Heart left ventricle (tissue), 16 donors: ENCODE data around the gene PSEN1. TPM values are rescaled to one million over a fixed set of nuclear protein-coding genes. Genes with fewer than 3 reads are reported as not detected.

Experiments
- ATAC-seq, 4 donors: fragments of 200-7000 bp; cut with Tn5 transposase; one replicate each; pipeline ENCODE4 v1.9.1; 2020 to 2022; ENCODE audit warnings: moderate library complexity in 4 of 4, mild to moderate bottlenecking in 3 of 4, moderate number of reproducible peaks in 1 of 4
- DNase-seq, 5 donors: peaks; one replicate each; pipeline ENCODE4 v3.0.0-alpha.2; 2020
- H3K27ac ChIP-seq, 12 donors: fragments of 200-600 bp; sonication (generic) in 4 of 12; one replicate each; pipeline versions ENCODE4 v1.5.0 to v1.8.0; 2016 to 2022; ENCODE audit warnings: mild to moderate bottlenecking in 2 of 12
- H3K27me3 ChIP-seq, 9 donors: fragments of 200-600 bp; sonication (generic) in 2 of 9; one replicate each; pipeline versions ENCODE4 v1.5.1 to v1.8.0; 2016 to 2022; ENCODE audit warnings: mild to moderate bottlenecking in 3 of 9
- H3K36me3 ChIP-seq, 9 donors: fragments of 200-600 bp; sonication (generic) in 2 of 9; one replicate each; pipeline versions ENCODE4 v1.5.0 to v1.8.0; 2018 to 2022; ENCODE audit warnings: mild to moderate bottlenecking in 2 of 9
- H3K4me1 ChIP-seq, 12 donors: fragments of 200-600 bp; sonication (generic) in 4 of 12; one replicate each; pipeline versions ENCODE4 v1.5.0 to v1.8.0; 2016 to 2022; ENCODE audit warnings: mild to moderate bottlenecking in 3 of 12
- H3K4me3 ChIP-seq, 12 donors: fragments of 200-600 bp; sonication (generic) in 4 of 12; one replicate each; pipeline versions ENCODE4 v1.5.0 to v1.8.0; 2017 to 2022; ENCODE audit warnings: mild to moderate bottlenecking in 9 of 12, moderate library complexity in 4 of 12
- H3K9me3 ChIP-seq, 12 donors: fragments of 200-600 bp; sonication (generic) in 4 of 12; one replicate each; pipeline versions ENCODE4 v1.5.0 to v1.8.0; 2016 to 2022; ENCODE audit warnings: mild to moderate bottlenecking in 1 of 12
- CTCF ChIP-seq, 12 donors: fragments of 200-600 bp; sonication (generic) in 4 of 12; IDR thresholded peaks; one replicate each; pipeline versions ENCODE4 v1.5.0 to v1.8.0; 2018 to 2022; ENCODE audit warnings: antibody characterized with exemption in 12 of 12, mild to moderate bottlenecking in 5 of 12
- POLR2A ChIP-seq, 2 donors: fragments of 450-650 bp; IDR thresholded peaks; one replicate each; pipeline ENCODE4 v1.6.1; 2017; ENCODE audit warnings: antibody characterized with exemption in 2 of 2, mild to moderate bottlenecking in 2 of 2, moderate library complexity in 2 of 2
- WGBS, 4 donors: extraction: QIAGEN DNeasy Blood & Tissue Kit in 2 of 4; methylation state at CpG; one replicate each; pipeline versions ENCODE4 v1.1.5 to v1.1.7; 2013 to 2018; 5-methylcytosine and 5-hydroxymethylcytosine counted together
- intact Hi-C, 10 donors: fragments of 100-400 bp; cut with DNase I; formaldehyde crosslinking; loops; one replicate each; pipeline versions ENCODE4 v1.11.1 to v1.14.2; 2022
- polyA plus RNA-seq, 2 donors: library from polyadenylated mRNA; stranded (reverse); fragments of 200-250 nt; gene quantifications; one replicate each; pipeline ENCODE4 v1.2.3, GENCODE V29; 2013
- total RNA-seq, 9 donors: library from RNA; depleted of rRNA in 2 of 9; stranded (reverse); fragments of >200 nt in 2 of 9; fragmentation: NEBNext Ultra II Directional in 3 of 9; extraction: Animal tissue kit (Norgen Biotek cat#: 25700) in 3 of 9; gene quantifications; one replicate each; pipeline versions ENCODE4 v1.1.0 to v1.2.4, GENCODE V29; 2016 to 2023
- donor health status: ischemic (EF 13 %, LVEDD 7.1; RV severe dilation, severe dysfunction).
- donor health status: healthy with polysubstance abuse.
- donor health status: DM: no; HTN: yes; CAD: no.
- donor health status: DM: no; HTN: no; CAD: no.
- donor health status: ischemic (EF 25% LVEDD 6.9; RV normal size, moderate dysfunction).
- donor health status: ischemic (EF 25% LVEDD 5.7; RV mildly dilated, moderate dysfunction).
- donor health status: healthy.
- donor health status: DM: yes; HTN: yes; CAD: no.
- donor health status: ischemic (EF 35%, LVEDD 5.7; RV mildly dilated, moderate dysfunction).
- donor health status: nonischemic (EF 11% LVEDD 7.7; RV severe dilation, severe dysfunction).
- donor health status: DM: yes; HTN: yes; CAD: no.
- donor health status: PGD.
- donor health status: ischemic (EF 29% LVEDD 5.4; RV normal size, mild dysfunction).
- donor health status: nonischemic (EF 23%, LVEDD 6.1; RV moderate dilation, normal function).

PSEN1 gene
- total and polyA plus RNA-seq, 11 donors, result 11.6 to 44.1 (median 22.4) TPM

DNA sequence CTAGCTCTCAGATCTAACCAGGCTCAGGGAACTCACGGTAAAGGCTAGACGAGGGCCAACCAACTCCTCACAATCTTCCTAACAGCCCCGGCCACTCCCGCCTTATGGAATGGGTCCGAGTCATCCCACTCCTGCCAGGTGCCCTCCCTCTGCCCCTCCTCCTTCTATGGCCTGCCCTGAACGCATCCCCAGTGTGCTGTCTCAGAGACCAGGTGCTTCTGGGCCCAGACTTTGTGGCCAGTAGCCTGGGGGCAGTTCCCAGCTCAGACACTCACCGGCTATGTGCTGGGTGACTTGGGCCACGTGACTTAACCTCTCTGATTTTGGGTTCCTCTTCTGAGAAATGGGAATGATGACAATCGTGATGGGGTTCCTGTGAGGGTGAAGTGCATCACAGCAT is 123.5 kb downstream of the PSEN1 start:
- DNase-seq, result no peak
- H3K9me3 ChIP-seq, result no peaks in the 10 kb centered on the region
- no peaks in the 10 kb centered on the region for H3K27me3 ChIP-seq
- no peaks in the 10 kb centered on the region for H3K36me3 ChIP-seq
- ATAC-seq, result no peak
- H3K27ac ChIP-seq, result no peak overlapping the region
- intact Hi-C loops, result no loop called here
- no peaks in the 10 kb centered on the region for H3K4me1 ChIP-seq
- no peak for TF ChIP-seq POLR2A (IDR thresholded peaks at IDR 0.05)
- no peak for TF ChIP-seq CTCF (IDR thresholded peaks at IDR 0.05)
- 81 to 86% (median 83%) methylated on average over 7 to 9 of the region's 9 CpGs for WGBS, 4 donors
- no peak overlapping the region for H3K4me3 ChIP-seq

GRCh38 chr14:73260574-73260973 is 124.3 kb downstream of the PSEN1 start:
- no peak for TF ChIP-seq CTCF (IDR thresholded peaks at IDR 0.05)
- TF ChIP-seq POLR2A (IDR thresholded peaks at IDR 0.05), result no peak
- 59 to 77% (median 67%) methylated on average over 6 to 11 of the region's 11 CpGs for WGBS, 4 donors
- Histone ChIP-seq H3K27me3 (no peaks in the 10 kb centered on the region), H3K36me3 (peaks cover 0 to 3% (median 0%) of the 10 kb centered on the region in 9 donors), H3K4me1 (no peaks in the 10 kb centered on the region), H3K9me3 (no peaks in the 10 kb centered on the region), H3K27ac (no peak overlapping the region), H3K4me3 (no peak overlapping the region)
- ATAC-seq (no peak), DNase-seq (peak in 1 of 5 donors; percentile 48)
- intact Hi-C loops, result no loop called here

GRCh38 chr14:73261075-73261474 is 124.8 kb downstream of the PSEN1 start:
- TF ChIP-seq CTCF (IDR thresholded peaks at IDR 0.05) (no peak), POLR2A (IDR thresholded peaks at IDR 0.05) (no peak)
- WGBS, 4 donors, result 73 to 92% (median 77%) methylated on average over 5 to 6 of the region's 6 CpGs
- intact Hi-C loops, result no loop called here
- no peaks in the 10 kb centered on the region for H3K4me1 ChIP-seq
- H3K4me3 ChIP-seq, result no peak overlapping the region
- peaks cover 0 to 7% (median 0%) of the 10 kb centered on the region in 9 donors for H3K36me3 ChIP-seq
- DNase-seq (no peak), ATAC-seq (no peak)
- no peaks in the 10 kb centered on the region for H3K27me3 ChIP-seq
- no peak overlapping the region for H3K27ac ChIP-seq
- no peaks in the 10 kb centered on the region for H3K9me3 ChIP-seq

DNA sequence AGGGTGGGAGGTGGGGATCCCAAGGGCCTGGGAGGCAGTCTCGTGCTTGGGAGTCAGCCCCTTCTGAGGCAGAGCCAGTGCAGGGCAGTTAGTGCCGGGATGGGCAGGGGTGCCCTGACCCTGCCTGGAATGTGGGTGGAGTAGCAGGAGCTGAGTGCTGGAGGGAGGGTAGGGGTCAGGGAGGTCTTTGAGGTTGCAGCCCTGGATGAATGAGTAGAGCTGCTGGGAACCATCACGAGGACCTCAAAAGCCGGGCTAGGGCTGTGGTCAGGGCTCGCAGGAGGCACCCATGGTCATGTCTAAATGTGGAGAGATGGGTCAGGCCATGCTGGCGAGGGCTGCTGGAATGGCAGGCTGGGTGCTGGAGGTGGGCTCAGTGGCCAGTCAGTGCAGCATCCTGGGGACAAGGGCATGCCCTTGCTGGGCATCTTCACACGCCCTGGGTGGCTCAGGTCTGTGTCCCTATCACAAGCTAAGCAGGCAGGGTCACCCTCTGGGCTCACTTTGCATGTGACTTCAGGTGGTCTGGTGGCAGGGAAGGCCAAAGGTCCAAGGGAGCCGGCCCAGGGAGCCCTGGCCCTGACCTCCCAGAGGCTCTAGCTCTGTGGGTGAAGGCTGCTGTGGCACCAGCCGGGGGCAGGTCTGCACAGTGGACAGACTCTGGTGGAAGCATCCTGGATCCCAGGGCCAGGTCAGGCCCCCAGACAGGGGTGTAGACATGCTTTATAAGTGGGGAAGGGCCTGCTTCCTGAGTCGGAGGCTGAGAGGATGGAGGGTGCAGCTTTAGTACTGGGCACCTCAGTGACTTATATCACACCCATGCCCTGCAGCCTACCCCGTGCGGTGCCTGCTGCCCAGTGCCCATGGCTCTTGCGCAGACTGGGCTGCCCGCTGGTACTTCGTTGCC is 125.5 kb downstream of the PSEN1 start:
- TF ChIP-seq CTCF (IDR thresholded peaks at IDR 0.05) (no peak), POLR2A (IDR thresholded peaks at IDR 0.05) (no peak)
- H3K4me3 ChIP-seq, result no peak overlapping the region
- H3K9me3 ChIP-seq, result no peaks in the 10 kb centered on the region
- H3K4me1 ChIP-seq, result no peaks in the 10 kb centered on the region
- no peak overlapping the region for H3K27ac ChIP-seq
- ATAC-seq (no peak), DNase-seq (peak in 1 of 5 donors; percentile 42)
- WGBS, 4 donors, result 89 to 93% (median 91%) methylated on average over 12 to 15 of the region's 15 CpGs
- intact Hi-C loops, result no loop called here
- H3K36me3 ChIP-seq, result peaks cover 0 to 7% (median 0%) of the 10 kb centered on the region in 9 donors
- no peaks in the 10 kb centered on the region for H3K27me3 ChIP-seq
